NCI-H82 treated with DMSO at 0.1 percent for 48 hours (cell line): ENCODE measurements around the gene SLC22A5.
A peak's percentile ranks its signal among the peaks of the same experiment; 100 is the strongest.

Experiments used
- DNase-seq: peaks from one replicate; lab custom pipeline; 2025; ENCODE audit not compliant: unreplicated experiment; lab: John Stamatoyannopoulos, UW

Gene SLC22A5

DNA sequence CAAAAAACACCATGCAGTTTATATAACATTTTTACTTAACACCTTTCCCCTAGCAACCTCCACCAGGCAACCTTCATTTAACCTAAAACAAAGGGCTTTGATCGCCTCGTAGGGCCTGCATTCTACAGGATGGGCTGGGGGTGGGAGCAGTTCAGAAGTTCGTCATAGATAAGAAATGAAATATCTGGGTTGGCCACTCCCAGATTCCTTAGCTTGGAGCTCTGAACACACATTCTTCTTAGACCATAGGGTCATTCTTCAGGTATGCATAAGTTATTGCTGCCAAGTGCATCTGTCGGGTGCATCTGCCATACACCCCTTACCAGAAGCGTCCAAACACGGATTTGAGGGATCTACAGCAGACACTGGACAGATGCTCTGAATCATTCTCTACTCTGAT lies 4.3 kb upstream of the SLC22A5 start:
- DNase-seq: no peak

DNA sequence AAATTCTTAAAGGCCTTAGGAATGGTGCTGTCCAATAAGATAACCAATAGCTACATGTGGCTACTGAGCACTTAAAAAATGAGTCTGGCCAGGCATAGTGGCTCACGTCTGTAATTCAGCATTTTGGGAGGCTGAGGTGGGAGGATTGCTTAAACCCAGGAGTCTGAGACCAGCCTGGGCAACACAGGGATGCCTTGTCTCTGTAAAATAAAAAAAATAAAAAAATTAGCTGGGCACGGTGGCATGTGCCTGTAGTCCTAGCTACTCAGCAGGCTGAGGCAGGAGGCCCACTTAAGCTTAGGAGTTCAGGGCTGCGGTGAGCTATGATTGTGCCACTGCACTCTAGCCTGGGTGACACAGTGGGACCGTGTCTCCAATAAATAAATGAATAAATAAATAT lies 1.3 kb upstream of the SLC22A5 start:
- no peak for DNase-seq

DNA sequence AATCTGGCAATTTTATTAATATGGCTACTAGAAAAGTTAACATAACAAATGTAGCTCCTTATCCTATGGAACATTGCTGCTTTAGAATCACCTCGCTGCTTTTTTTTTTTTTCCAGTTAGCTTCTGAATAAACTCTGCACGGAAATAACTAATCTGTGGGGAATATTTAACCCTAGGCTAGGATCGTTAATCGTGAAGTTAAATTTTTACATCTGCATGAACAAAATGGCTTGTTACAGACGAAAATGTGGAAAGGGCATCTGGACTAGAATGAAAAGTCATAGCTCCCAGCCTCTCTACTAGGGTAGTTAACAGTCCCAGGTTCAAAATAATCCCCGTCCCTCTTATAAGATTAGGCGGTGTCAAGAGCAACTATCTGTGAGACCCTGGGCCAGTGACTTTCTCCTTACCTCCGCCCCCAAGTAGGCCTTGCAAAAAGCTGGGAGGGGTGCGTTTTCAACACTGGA lies 470 bp upstream of the SLC22A5 start:
- peak; percentile 37 for DNase-seq

DNA sequence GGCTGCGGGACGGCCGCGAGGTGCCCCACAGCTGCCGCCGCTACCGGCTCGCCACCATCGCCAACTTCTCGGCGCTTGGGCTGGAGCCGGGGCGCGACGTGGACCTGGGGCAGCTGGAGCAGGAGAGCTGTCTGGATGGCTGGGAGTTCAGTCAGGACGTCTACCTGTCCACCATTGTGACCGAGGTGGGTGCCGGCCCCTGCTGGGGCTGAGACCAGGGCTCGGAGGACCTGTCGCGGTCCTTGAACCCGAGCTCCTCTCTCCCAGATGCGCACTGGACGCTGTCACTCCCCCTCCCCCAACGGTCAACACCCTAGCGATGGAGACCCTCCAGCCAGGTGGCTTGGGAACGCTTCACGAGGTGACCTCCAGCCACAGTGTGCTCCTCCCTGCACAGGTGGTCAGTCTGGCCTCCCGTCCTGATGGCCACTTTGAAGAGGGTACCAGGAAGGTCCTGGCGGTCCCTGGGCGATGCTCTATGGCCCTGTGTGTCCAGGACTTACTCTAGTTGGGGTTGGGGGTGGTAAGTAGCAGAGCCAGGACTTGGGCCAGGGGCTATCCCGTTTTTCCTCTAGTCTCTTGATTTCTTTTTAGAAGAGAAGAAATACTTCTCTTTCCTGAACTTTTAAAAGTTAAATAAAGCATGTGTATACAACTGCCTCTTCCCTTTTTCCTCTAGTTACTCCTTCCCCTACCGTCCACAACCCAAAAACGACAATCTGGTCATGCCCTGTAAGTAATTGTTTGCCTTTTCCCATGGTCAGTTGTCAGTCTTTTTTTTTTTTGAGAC lies 866 bp downstream of the SLC22A5 start:
- no peak for DNase-seq

DNA sequence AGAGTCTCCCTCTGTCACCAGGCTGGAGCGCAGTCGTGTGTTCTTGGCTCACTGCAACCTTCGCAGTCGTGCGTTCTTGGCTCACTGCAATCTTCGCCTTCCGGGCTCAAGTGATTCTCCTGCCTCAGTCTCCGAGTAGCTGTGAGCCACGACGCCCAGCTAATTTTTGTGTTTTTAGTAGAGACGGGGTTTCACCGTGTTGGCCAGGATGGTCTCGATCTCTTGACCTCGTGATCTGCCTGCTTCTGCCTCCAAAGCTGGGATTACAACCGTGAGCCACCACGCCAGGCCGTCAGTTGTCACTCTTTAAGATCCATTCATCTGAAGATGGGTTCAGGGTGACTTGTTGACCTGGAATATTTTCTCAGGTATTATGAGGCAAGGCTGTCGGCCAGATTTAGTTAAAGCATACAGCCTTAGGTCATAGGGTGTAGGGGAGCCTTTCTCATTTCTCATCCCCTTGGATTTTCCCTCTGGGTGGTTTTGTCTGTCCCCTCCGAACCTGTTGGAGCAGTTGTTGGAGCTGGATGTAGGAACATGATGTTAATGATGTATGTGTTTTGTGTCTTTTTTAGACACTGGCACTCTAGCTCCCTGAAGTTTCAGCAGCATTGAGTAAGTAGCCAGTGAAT lies 1.6 kb downstream of the SLC22A5 start:
- no peak for DNase-seq

DNA sequence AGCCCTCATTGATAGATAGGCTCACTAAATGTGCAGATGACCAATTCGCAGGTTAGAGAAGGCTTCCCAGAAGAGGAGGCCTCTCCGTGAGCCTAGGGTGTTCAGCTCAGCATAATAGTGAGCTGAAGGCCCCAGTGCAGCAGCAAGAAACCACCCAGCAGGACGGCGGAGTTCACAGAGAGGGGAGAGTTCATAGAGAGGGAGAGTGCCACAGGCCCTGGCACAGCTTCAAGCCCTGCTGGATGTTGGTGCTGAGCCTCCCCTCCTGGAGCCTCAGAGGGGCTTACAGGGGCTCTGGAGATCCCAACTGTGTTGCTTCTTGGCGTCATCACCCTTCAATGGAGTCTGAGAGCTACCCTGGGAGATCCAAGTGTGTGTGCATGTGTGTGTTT lies 2.1 kb downstream of the SLC22A5 start:
- DNase-seq: no peak

DNA sequence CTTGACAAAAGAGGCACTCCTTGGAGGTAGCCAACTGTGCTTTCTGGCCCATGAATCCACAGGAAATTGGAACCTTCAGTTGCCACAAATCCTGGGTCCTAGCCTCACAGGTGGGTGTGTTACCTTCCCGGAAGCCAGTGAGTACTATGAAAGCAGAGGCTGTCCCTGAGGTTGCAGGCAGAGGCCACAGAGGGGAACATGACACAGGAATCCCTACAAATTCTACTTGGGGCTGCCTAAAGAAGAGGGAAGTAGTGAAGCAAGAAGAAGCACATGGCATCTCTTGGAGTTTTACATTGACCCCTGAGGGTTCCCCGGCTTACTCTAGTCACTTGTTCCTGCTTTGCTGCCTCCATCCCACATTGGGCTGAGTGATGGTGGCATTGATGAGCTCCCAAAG lies 2.6 kb downstream of the SLC22A5 start:
- DNase-seq: no peak

DNA sequence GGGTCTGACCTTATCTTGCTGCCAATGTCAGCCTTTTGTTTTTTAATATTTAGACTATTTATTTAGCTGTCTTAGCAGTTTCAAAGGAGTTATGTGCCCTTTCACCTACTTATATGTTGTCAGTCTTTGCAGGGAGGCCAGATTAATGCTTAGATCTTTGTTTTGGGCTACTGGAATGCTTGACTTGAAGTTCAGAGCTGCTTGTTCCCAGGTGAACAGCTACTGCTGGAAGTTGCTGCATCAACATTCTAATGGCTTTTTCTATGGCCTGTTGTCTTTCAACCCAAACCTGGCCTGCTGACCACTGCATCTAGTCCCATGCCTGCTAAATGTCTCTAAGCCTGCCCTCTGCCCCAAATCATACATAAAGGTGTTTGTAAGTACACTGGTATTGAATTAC lies 3.0 kb downstream of the SLC22A5 start:
- DNase-seq: no peak

DNA sequence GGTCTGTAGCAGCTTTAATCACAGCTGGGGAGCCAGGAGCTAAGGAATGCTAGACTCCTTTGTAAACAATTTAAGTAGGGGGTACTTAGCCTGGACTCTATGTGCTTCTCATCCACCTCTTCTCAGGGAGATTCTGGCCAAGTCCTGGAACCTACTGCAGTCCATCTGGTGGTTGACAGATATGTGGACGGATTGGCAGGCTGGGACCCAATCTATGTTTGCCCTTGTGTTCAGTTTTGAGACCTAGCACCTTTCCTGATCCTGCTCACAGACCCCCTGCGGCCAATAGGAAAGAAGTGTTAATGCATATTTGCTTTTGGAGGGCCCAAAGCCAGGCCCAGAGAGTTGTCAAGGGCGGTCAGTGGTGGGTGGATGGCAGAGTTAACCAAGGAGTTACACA lies 6.4 kb downstream of the SLC22A5 start:
- DNase-seq: no peak

DNA sequence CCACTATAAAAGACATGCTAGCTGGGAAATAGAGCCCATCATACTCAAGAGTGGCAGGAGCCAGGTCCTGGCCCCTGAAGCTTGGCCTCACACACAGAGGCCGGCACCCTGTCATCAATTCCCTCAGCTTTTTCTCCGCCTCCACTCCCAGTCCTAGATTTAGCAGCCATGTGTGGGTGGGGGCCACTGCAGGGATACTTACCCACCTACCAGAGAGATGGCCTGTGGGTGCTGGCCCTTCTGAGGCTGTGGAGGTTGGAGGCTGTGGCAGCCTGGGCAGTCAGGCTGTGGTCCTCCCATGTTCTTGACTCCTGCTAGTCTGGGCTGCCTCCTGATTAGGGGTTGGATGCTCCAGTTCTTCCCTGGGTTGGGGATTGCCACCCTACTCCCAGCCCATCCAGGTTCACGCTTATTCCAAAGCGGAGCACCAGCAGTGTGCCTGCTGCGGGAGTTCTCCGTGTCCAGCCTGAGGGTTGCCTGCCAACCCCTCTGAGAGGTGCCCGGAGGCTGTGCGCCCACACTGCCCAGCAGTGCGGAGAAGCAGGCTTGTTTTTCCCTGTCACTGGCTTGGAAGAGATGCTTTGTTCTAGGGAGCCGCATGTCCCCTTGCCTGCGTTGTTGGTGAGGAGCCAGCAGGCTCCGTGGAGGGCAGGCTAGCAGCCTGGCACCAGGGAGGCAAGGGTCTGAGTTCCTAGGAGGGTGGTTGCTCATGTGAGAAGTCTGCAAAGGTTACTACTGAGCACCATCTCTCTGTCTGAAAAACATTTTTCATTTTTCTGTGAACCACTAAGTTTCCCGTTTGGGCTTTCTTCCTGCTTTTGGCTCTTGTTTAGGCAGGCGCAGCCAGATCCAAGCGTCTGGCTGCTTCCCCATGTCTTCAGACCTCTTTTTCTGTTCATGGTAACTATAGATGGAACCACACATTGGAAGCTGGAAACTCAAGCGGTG lies 7.5 kb downstream of the SLC22A5 start:
- DNase-seq: no peak

DNA sequence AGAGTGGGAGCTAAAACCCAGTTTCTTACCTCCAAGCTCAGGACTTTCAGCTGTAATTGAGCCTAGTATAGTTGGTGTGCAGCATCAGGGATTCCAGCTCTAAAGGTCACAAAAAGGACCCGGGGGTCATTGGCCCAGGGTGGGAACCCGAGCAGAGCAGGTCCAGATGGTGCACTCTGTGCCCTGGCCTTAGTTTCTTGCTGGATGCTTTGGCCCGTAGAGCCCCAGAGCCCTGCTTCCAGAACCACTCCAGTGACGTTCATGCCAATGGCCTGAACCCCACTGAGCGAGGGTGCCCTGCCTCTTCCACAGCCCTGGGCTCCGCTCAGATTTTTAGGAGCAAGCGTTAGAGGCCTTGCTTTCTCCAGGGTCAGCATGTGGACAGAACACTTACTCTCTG lies 8.2 kb downstream of the SLC22A5 start:
- DNase-seq: no peak

DNA sequence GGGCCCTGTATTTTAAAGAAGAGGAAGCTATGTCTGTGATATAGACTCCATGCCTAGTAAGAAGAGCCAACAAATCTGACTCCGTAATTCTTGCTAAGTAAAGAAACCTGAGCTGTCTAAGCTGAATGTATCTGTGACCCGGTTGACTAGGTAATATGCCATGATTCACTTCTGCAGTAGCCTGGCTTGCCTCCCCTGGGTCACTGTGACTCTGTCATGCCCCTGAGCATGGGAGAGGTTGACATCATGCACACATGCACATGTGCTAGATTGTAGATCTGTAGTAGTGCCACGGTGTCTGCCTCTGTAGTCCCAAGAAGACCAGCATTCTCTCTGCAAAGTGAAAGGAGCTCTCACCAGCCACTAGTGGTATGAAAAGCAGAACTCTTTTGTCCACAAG lies 9.1 kb downstream of the SLC22A5 start:
- no peak for DNase-seq

DNA sequence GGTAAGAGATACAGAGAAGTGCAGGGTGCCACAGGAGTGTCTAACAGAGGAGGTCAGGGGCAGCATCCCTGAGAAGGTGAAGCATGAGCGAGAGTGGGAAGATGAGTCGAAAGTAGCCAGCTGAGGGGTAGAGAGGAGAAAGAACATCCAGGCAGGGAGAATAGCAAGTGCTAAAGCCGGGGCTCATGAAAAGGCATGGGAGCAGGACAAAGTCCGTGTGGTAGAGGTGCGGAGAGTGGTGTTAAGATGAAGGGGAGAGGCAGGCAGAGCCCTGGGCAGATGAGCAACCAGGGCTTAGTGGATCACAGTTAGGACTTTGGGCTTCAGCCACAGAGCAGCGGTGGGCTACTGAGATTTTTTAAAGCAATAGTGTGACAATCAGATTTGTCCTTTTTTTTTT lies 10.5 kb downstream of the SLC22A5 start:
- DNase-seq: no peak

DNA sequence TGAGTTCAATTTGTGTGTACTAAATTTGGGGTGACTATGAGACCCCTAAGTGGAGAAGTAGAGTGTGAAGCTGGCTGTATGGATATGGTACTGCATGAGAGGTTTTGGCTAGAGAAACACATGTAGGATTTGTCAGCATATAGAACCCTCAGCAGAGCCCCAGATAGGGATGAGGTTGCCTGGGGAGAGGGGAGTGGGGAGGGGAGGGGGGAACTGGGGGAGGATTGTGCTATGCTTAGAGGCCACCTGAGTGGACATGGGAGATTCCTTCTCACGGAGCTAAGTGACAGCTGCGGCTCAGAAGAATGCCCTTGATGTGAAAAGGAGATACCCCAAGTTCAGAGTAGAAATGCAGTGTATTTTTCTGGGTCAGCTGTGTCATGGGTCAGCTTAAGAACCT lies 11.2 kb downstream of the SLC22A5 start:
- no peak for DNase-seq

DNA sequence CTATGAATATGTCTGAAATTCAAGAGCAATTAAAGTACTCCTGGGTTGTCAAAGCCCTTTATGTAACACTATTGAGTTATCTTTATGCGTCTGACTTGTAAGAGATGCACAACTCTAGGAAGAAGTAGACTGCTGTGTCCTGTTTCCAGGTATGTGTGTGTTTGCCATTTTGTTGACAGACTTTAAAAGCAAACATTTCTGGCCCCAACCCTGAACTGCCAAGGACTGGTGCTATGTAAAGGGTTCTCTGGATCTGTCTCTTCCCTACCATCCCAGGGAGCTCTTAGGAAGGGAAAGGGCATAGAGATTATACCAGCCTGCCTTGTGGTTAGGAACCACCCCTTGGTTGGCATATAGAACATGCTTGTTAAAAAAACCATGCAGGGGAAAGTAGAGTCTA lies 12.1 kb downstream of the SLC22A5 start:
- no peak for DNase-seq

DNA sequence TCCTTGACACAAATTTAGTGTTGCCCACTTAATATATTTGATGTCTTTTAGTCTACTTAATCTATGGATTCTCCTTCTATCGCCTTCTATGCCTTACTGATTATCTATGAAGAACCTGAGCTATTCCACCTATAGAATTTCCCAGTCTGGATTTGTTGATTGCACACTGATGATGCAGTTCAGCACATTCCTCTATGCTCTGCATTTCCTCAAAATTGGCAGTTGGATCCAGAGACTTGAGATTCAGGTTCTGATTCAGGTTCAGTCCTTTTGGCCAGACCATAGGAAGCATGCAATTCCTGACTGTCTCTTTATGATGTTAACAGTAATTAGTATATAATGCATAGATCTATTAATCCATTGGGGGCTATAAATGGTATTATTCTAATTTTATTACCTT lies 13.8 kb downstream of the SLC22A5 start:
- no peak for DNase-seq

DNA sequence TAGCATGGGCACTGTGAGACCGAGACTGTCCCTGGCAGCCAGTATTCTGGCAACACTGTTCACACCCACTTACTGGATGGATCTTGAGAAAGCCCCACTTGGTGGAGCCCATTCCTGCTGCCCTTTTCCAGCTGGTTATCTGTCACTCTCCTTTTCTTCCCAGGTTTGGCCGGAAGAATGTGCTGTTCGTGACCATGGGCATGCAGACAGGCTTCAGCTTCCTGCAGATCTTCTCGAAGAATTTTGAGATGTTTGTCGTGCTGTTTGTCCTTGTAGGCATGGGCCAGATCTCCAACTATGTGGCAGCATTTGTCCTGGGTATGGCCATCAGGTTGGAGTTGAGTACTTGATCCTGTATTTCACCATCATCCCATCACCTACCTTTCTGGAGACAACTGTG lies 14.5 kb downstream of the SLC22A5 start:
- DNase-seq: no peak

DNA sequence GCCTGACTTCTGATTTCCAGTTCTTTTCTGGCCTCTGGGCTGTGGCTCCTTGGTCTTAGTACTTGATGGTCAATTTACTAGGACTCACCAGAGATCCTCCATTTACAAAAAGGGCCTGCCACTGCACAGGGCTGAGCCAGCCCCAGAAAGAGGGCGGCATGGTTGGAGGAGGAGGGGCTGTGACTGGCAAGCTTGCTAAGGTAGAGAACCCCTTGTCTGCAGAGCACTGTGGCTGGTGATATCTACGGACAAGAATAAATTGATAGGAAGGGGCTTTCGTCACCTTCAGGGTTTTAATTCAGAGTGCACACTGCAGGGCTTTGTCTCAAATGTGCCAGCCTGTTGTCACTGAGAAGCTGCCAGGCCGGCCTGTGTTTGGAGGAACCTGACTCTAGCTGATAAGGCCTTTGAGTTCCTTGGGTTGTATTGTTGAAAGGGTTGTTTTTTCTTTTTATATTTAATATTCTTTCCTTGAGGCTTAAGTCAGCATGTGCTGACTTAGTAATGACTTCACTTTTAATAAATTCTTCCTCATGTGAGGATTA lies 15.1 kb downstream of the SLC22A5 start:
- DNase-seq: no peak

DNA sequence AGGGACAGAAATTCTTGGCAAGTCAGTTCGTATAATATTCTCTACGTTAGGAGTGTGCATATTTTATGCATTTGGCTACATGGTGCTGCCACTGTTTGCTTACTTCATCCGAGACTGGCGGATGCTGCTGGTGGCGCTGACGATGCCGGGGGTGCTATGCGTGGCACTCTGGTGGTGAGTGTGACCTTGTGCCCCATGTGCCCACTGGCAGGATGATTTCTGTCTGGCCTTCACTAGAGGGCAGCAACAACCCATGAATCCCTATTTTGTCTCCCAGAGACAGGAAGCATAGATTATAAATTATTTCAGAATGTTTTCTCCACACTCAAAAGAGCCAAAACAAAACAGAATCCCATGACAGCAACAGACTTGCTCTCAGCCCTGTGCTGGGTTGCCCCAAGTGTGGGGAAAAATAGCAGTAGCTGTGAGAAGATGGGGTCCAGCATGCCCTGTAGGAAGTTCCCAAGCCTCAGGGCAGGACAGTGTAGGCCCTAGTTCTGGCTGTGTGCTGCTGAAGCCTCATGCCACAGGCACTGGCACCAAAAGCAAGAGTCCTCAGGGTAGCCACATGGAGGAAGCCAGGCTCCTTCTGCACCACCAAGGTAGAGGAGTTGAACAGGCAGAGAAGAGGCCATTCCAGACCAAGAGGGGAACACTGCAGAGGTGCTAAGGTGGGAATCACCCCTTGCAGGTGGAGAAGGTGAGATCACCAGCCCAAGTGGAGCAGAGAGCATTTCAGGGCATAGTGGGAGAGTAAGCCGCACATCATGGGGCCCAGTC lies 16.0 kb downstream of the SLC22A5 start:
- DNase-seq: no peak

DNA sequence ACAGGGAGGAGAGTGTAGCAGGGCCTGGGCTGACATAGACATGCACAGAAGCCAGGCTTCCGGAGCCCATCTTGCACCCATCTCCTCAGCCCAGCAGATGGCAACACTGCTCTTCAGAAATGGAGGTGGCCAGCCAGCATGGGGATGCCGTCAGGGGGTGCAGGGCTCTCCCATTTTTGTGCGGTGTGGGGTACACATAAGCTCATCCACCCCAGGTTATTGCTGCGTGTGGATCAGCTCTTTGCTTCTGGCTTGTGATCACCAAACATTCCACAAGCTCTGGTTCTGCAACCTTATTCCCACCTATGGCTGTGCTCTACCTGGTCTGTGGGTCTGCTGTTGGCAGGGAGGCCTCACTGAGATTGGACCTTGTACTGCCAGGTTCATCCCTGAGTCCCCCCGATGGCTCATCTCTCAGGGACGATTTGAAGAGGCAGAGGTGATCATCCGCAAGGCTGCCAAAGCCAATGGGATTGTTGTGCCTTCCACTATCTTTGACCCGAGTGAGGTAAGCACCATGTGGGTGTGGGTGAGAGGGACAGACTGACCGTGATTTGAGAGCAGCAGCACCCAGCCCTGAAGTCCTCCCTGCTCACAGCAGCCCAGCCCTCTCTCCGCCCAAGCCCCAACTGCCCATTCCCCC lies 17.3 kb downstream of the SLC22A5 start:
- DNase-seq: no peak
